OCI-LY1 (cell line): Measurements from ENCODE around the gene ITK.

ENCODE experiments used
- H2AFZ ChIP-seq: fragments of 200-600 bp; sonication (generic), shearing (Covaris generic); 2 replicates; pipeline ENCODE4 v1.6.0; 2014; ENCODE audit warnings: antibody characterized with exemption, mild to moderate bottlenecking, low read length
- H3F3A ChIP-seq: fragments of 200-600 bp; sonication (generic), shearing (Covaris generic); 2 replicates; pipeline ENCODE4 v1.6.0; 2014; ENCODE audit warnings: mild to moderate bottlenecking, antibody characterized with exemption, low read length, moderate library complexity; ENCODE audit not compliant: insufficient read depth
- H3K27ac ChIP-seq: fragments of 200-600 bp; sonication (generic); 2 replicates; pipeline ENCODE4 v1.5.1; 2014; ENCODE audit warnings: low read length, mixed run types, mild to moderate bottlenecking, low read depth; ENCODE audit not compliant: poor library complexity, severe bottlenecking
- H3K27me3 ChIP-seq: fragments of 200-600 bp; sonication (generic); 2 replicates; pipeline ENCODE4 v1.6.0; 2014; ENCODE audit warnings: antibody characterized with exemption, mild to moderate bottlenecking, low read length, moderate library complexity; ENCODE audit not compliant: insufficient read depth
- H3K36me3 ChIP-seq: fragments of 200-600 bp; sonication (generic); 2 replicates; pipeline ENCODE4 v1.6.1; 2014; ENCODE audit warnings: mild to moderate bottlenecking, antibody characterized with exemption, low read length, moderate library complexity, mixed read lengths; ENCODE audit not compliant: insufficient read depth
- H3K4me1 ChIP-seq: fragments of 200-600 bp; sonication (generic); 2 replicates; pipeline ENCODE4 v1.5.1; 2014; ENCODE audit warnings: mild to moderate bottlenecking, low read length, moderate library complexity; ENCODE audit not compliant: insufficient read depth, severe bottlenecking
- H3K4me2 ChIP-seq: fragments of 200-600 bp; sonication (generic), shearing (Covaris generic); 2 replicates; pipeline ENCODE4 v1.6.1; 2014; ENCODE audit warnings: low read length
- H3K4me3 ChIP-seq: fragments of 200-600 bp; sonication (generic); 2 replicates; pipeline ENCODE4 v1.5.1; 2014; ENCODE audit warnings: low read length, low read depth, mild to moderate bottlenecking, mixed read lengths; ENCODE audit not compliant: poor library complexity, severe bottlenecking
- H3K79me2 ChIP-seq: fragments of 200-600 bp; shearing (Covaris generic); 2 replicates; pipeline ENCODE4 v1.6.1; 2016; ENCODE audit warnings: mixed run types, low read length, mixed read lengths; ENCODE audit not compliant: insufficient read depth
- H3K9ac ChIP-seq: fragments of 200-600 bp; sonication (generic), shearing (Covaris generic); 2 replicates; pipeline ENCODE4 v1.6.1; 2014; ENCODE audit warnings: mild to moderate bottlenecking, low read length, mixed read lengths
- H3K9me2 ChIP-seq: fragments of 200-600 bp; sonication (generic), shearing (Covaris generic); 2 replicates; pipeline ENCODE4 v1.6.1; 2014; ENCODE audit warnings: low read depth, mild to moderate bottlenecking, low read length, mixed read lengths
- H3K9me3 ChIP-seq: fragments of 200-600 bp; shearing (Covaris generic); 2 replicates; pipeline ENCODE4 v1.6.1; 2014; ENCODE audit warnings: low read length, mixed read lengths
- H4K20me1 ChIP-seq: fragments of 200-600 bp; sonication (generic), shearing (Covaris generic); 2 replicates; pipeline ENCODE4 v1.6.0; 2016; ENCODE audit warnings: mild to moderate bottlenecking, low read length; ENCODE audit not compliant: insufficient read depth
- CTCF ChIP-seq: fragments of 200-600 bp; sonication (generic), shearing (Covaris generic); IDR thresholded peaks from 2 replicates; pipeline ENCODE4 v1.5.1; 2017; ENCODE audit warnings: mild to moderate bottlenecking, antibody characterized with exemption, low read length, moderate library complexity, mixed read lengths
- EZH2 ChIP-seq: fragments of 200-600 bp; sonication (generic), shearing (Covaris generic); IDR thresholded peaks from 2 replicates; pipeline ENCODE4 v1.8.0; 2017; ENCODE audit warnings: borderline replicate concordance, mixed run types, mild to moderate bottlenecking, antibody characterized with exemption, low read length, moderate library complexity, mixed read lengths

The ITK gene

DNA sequence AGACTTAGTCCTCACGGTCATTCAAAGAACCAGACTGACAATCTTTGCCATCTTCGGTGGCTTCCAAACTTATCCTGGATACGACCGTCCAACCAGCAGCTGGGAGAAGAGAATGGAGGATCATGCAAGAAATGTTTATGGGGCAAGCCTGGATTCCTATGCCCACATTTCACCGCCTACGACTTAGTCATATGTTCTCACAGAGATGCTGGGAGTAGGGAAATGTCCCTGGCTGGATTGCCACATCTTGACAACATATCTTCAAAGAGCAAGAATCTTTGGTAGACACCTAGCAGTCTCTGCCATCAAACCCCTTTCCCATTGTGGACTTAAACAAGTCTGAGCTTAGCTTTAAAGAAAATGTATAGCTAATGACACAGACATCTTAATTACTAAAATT is 42.9 kb upstream of the ITK start:
- Histone ChIP-seq H3K9ac (no peak overlapping the region), H3K4me3 (no peak overlapping the region), H3F3A (no peaks in the 10 kb centered on the region)

GRCh38 chr5:157142317-157143126 is 38.1 kb upstream of the ITK start, which contains the start of gene MED7:
Gene MED7, minus strand, starts transcription at chr5:157142865. Its CDS starts 3,434 bp downstream, at chr5:157139431.
- Histone ChIP-seq H3K79me2 (peaks cover 7% of the 10 kb centered on the region), H3K27me3 (no peaks in the 10 kb centered on the region), H3K36me3 (peaks cover 22% of the 10 kb centered on the region), H3K4me3 (peak within 1 kb of the TSS; percentile 90), H3K9me3 (no peaks in the 10 kb centered on the region), H3K9ac (peak within 1 kb of the TSS; percentile 95), H3K27ac (peak within 1 kb of the TSS; percentile 65), H4K20me1 (no peaks in the 10 kb centered on the region), H3K4me1 (peaks cover 16% of the 10 kb centered on the region), H3F3A (no peaks in the 10 kb centered on the region), H2AFZ (peak within 1 kb of the TSS; percentile 58), H3K9me2 (no peaks in the 10 kb centered on the region), H3K4me2 (peak within 1 kb of the TSS; percentile 77)
- no peak for TF ChIP-seq EZH2
- no peak for TF ChIP-seq CTCF

More for the DNA sequence above, 42.9 kb upstream of the ITK start:
- H3K36me3 ChIP-seq = peaks cover 27% of the 10 kb centered on the region
- no peak overlapping the region for H3K27ac ChIP-seq
- H2AFZ ChIP-seq = no peak overlapping the region
- TF ChIP-seq CTCF (no peak), EZH2 (no peak)
- no peaks in the 10 kb centered on the region for H3K9me3 ChIP-seq
- no peak overlapping the region for H3K4me2 ChIP-seq
- H3K79me2 ChIP-seq = peaks cover 7% of the 10 kb centered on the region
- no peaks in the 10 kb centered on the region for H3K27me3 ChIP-seq
- H3K4me1 ChIP-seq = peaks cover 8% of the 10 kb centered on the region
- H3K9me2 ChIP-seq = no peaks in the 10 kb centered on the region
- no peaks in the 10 kb centered on the region for H4K20me1 ChIP-seq

GRCh38 chr5:157143127-157143971 is 37.3 kb upstream of the ITK start:
- peaks cover 14% of the 10 kb centered on the region for H3K36me3 ChIP-seq
- H3K9me3 ChIP-seq = no peaks in the 10 kb centered on the region
- H3K27ac ChIP-seq = peak overlapping the region; percentile 58
- H3K79me2 ChIP-seq = peaks cover 7% of the 10 kb centered on the region
- peaks cover 18% of the 10 kb centered on the region for H3K4me1 ChIP-seq
- no peaks in the 10 kb centered on the region for H3F3A ChIP-seq
- peak overlapping the region; percentile 61 for H3K9ac ChIP-seq
- H2AFZ ChIP-seq = peak overlapping the region; percentile 58
- TF ChIP-seq EZH2 (no peak), CTCF (no peak)
- peak overlapping the region; percentile 90 for H3K4me3 ChIP-seq
- H4K20me1 ChIP-seq = no peaks in the 10 kb centered on the region
- peak overlapping the region; percentile 71 for H3K4me2 ChIP-seq
- H3K9me2 ChIP-seq = no peaks in the 10 kb centered on the region
- H3K27me3 ChIP-seq = no peaks in the 10 kb centered on the region
